Stimulated activated CD8-positive, alpha-beta memory T cell treated with anti-CD3 and anti-CD28 coated beads, Interleukin-7, amount 100 ng/mL, for 48 hours (primary cell): ENCODE data around the gene ZBED4.

Experiments used
- DNase-seq, 2 donors: peaks; one replicate each; pipeline ENCODE4 v3.0.0-alpha.2; 2020; ENCODE audit warnings: low read depth in 1 of 2; ENCODE audit errors: extremely low read depth in 1 of 2

Gene ZBED4

GRCh38 chr22:49899530-49899929 lies 45.9 kb downstream of the ZBED4 start:
- DNase-seq: no peak

GRCh38 chr22:49900441-49901230 lies 47.0 kb downstream of the ZBED4 start:
- DNase-seq: no peak

- no peak for DNase-seq
These were observed 47.8 kb downstream of the ZBED4 start for GRCh38 chr22:49901457-49901856.

- no peak for DNase-seq
These were observed 49.8 kb downstream of the ZBED4 start for GRCh38 chr22:49903322-49904039.

GRCh38 chr22:49904040-49904369 lies 50.4 kb downstream of the ZBED4 start:
- no peak for DNase-seq

GRCh38 chr22:49905465-49905864 lies 51.8 kb downstream of the ZBED4 start:
- no peak for DNase-seq

DNA sequence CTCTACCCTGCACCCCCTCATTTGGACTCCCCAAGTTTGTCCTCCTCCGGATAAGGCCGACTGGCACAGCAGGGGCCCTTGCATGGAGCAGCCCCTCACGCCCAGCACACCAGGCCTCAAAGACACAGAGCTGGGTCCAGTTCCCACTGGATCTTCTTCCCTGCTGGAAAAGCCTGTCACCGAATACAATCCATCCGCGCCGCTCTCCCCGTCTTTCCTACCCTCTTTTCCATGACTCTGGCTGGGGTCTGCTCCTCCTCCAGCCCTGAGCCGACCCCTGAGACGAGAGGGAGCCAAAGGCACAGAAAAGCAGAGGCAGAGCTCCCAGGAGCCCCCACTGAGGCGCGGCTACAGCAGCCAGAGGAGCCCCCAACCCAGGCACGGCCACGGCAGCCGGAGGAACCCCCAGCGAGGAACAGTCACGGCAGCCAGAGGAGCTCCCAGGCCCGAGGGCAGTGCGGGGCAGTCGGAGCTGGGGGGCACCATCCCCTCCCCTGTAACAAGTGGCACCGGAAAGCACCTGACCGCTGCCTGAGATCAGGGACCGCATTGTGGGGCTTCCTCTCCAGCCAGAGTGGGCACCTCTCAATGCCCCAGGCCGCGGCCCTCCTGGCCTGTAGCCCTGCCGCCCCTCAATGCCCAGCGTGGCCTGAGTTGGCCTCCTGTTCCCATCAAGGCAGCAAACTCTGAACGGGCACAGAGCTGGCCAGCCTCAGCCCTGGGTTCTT lies 52.6 kb downstream of the ZBED4 start:
- no peak for DNase-seq

DNA sequence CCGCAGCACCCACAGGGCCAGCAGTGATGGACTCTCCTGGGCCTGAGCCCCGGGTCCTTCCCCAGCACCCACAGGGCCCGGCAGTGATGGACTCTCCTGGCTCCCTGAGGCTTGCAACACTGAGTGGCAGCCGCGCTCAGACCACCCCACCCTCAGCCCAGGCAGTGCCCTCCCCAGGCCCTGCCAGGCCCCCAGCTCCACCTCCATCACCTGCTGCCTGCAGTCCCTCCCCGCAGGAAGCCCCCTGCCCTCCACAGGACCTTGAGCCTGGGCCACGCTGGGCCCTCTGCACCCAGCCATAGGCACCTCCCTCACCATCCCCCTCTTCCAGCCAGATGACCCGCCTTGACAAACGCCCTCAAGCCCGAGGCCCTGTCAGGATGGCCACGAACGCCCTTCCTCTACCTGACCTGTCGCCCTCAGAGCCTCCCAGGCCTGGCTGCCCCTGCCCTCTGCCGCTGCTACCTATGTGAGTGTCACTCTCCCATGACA lies 53.2 kb downstream of the ZBED4 start:
- DNase-seq: no peak

DNA sequence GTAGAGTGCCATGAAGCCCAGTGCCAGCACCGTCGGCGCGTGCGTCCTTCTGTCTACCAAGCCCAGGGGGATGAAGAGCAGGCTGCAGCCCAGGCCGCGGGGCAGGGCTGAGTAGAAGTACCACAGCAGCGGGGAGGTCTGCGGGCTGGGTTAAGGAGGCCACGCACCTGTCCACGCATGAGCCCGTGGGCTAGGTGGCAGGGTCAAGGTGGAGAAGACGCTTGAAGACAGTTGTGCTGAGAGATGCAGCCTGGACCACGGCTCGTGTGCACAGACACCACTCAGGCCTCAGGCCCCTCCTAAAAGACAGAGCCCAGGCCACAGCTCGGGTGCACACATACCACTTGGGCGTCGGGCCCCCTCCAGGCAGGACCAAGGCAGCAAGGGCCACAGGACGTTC lies 54.2 kb downstream of the ZBED4 start:
- no peak for DNase-seq

- DNase-seq: no peak
These were observed 56.0 kb downstream of the ZBED4 start for GRCh38 chr22:49909476-49910205.

DNA sequence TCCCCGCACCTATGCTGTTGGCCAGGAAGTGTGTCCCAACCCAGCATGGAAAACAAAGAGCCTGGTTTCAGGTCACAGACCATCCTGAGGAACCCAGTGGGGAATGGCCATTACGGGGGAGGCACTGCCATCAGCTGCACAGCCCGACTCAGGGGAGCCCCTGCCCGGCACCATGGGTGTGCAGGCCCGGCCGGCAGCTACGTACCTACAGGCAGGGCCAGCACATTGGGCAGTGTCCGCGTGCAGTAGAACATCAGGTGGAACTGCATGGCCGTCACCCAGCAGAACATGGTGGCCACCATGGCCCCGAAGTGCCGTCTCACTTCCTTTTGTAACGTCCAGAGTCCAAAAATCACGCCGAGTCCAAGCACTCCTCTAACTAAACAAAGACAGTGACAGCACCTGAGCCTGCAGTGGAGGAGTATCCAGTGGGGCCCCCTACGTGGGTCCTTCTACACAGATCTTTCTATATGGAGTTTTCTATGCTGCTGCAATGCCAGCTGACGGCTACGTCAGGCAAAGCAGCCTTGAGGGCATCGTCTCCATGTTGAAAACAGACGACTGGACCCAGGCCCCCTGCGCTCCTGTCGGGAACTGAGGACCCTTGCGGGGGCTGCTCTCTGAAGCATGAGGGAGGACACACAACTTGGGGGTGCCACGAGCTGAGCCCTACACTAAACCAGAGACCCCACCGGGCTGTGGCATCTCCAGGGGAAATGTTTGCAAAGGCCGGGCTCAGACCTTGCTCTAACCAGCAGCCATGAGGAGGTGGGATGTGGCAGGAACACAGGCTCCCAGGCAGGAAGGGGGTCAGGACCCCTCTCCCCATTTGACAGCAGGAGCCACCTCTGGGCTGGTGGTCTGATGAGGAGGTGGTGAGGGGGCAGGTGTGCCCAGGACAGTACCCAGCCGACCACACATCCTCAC lies 56.8 kb downstream of the ZBED4 start:
- DNase-seq: no peak

- no peak for DNase-seq
These were observed 58.4 kb downstream of the ZBED4 start for GRCh38 chr22:49911881-49912625.

- DNase-seq: no peak
These were observed 59.4 kb downstream of the ZBED4 start for GRCh38 chr22:49913026-49913425.

- no peak for DNase-seq
These were observed 59.8 kb downstream of the ZBED4 start for GRCh38 chr22:49913446-49913845.

DNA sequence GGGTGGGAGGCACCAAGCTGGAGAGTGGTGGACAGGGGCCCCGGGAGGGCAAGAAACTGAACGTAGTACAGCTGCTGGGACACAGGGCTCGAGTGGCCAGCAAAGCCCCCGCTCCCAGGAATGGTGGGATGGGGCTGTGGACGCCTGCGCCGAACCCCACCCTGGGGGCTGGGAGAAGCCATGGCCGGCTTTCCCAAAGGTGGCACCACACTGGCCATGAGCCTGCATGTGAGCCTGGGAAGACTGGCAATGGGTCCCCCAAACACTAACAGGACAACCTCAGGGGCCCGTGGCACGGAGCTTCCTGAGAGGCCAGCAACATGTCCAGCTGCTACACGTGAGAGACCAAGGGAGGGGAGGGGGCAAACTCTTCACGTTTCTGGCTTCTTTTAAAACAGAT lies 60.6 kb downstream of the ZBED4 start:
- DNase-seq: no peak

DNA sequence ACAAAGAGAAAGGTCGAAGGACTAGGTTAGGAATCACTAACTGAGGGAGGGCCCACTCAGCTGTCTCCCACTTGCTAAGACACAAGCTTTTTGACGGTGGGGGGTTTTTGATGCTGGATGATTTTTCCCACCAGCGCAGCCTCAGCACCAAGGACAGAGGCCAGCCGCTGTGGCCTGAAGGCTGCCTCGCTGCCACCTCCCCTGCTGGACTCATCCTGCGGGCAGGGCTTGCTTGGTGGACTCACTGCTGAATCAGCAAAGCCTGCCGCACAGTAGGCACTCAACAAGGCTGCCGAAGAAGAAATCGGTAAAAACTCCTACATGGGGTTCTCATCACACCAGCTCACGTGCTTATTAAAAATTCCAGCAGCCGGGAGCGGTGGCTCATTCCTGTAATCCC lies 62.0 kb downstream of the ZBED4 start:
- DNase-seq: no peak

GRCh38 chr22:49916831-49917230 lies 63.2 kb downstream of the ZBED4 start:
- no peak for DNase-seq

DNA sequence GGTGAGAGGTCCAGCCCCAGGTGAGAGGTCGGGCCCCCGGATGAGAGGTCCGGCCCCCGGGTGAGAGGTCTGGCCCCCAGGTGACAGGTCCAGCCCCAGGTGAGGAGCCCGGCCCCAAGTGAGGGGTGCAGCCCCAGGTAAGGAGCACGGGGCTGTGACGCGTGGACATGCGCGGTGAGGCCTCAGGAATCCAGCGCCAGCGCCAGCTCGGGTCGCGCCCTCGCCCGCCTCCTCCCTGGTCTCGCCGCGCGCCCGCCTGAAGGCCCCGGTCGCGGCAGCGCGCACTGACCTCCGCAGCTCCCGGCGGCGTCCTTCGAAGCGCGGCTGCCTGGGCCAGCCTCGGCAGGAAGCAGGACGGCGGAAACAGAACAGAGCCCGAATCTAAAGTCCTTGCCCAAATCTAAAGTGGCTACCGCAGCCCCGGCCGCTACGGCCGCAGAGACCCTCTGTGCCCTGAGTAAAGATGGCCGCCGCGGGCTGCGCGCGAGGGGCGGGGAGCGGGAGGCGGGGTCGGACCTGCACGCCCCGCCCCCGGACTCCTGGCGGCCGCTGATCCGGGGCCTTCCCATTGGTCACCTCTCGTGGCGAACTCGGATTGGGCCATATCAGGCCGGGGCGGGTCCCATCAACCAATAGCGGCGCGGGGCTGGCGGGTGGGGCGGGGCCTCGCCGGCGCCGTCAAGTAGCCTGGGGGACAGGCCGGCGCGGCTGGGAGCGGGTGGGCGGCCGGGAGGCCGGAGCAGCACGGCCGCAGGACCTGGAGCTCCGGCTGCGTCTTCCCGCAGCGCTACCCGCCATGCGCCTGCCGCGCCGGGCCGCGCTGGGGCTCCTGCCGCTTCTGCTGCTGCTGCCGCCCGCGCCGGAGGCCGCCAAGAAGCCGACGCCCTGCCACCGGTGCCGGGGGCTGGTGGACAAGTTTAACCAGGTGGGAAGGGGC lies 64.6 kb downstream of the ZBED4 start, which contains the start of the genes ALG12 and CRELD2:
ALG12 (minus strand) TSS at position 465 of the 937 bp plus-strand sequence. CDS start 4,673 bp downstream, outside the sequence.
CRELD2 (plus strand) TSS at position 661 of the 937 bp plus-strand sequence; CDS start at position 797, 136 bp downstream.
- peak; percentile 96 to 97 for DNase-seq
